Measurements from ENCODE around the gene MPV17.
A peak's percentile ranks its signal among the peaks of the same experiment; 100 is the strongest.
"Not testable (repeated sequence)": the region's sequence is repeated elsewhere in the genome, so short reads cannot be mapped to it uniquely, and the experiment has no call there.

The MPV17 gene, protein sequence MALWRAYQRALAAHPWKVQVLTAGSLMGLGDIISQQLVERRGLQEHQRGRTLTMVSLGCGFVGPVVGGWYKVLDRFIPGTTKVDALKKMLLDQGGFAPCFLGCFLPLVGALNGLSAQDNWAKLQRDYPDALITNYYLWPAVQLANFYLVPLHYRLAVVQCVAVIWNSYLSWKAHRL

DNA sequence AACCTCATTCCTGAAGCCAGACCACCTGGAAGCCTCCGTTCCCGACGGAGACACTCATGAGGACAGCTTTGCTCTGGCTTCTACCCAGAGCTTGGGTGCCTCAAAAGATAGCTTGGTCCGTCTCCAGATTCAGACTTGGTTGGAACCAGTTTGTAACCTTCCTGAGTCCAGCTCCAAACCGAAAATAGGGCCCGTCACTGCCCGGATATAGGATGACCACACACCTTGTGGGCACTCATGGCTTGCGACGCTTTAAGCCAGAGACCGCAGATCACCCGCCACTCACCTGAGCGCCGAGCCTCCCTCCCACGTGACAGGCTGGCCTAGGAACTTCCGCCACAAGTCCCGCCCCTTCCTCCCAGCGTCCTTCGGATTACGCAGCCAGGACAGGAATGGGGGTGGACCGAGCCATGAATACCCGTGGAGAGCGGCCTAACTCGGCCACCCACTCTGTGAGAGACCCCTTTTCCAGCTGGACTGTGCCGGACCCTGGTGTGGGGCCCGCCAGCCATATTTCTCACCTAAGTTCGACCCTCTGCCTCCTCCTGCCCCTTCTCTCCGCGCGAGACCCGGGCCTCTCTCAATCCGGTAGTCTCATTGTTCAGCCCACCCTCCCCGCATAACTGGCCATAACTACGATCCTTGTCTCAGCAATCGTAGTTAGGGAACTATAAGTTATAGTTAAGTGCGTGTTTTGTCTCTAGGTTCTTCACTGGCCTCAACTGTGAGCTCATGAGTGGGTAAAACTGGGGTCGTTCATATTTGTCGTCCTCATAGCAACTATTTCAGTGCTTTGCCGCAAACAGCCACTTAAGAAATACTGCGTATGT is at the start of gene MPV17:
MPV17 (minus strand) TSS at position 332 of the 830 bp plus-strand sequence. CDS start 580 bp downstream, outside the sequence.
- DNase-seq, result peak; percentile 92

DNA sequence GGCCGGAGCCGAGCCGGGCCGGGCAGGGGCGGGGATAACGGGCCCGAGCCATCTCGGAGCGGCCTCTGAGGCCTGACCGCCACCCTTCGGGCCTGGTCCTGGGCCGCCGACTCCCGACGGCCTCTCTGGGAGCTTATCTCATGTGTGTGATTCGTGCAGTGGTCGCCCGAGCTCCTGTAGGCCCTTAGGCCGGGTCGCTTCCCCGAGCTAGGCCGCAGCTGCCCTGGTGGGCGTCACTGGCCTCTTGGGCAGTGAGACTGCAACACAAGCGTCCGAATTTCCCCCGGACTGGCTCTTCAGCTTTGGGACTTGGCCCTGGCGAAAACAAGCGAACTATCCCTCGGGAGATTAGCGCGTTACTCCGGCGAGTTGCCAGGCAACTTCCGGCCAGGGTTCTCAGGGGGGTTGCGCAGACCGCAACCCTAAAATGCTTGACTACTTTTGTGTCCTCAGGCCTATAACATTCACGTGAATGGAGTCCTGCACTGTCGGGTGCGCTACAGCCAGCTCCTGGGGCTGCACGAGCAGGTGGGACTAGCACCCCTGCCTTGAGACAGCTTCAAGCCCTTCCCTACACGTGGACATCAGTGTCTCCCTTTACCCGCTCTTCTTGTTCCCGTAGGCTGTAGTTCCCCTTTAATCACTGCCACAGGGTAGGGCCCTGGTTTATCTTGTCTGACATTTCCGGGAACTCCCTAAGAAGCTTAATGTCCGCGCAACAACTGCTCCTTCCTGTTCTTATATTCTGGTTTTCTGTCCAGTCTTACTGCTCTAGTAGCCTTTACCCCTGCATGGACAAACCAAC is 48.1 kb upstream of the MPV17 start:
- peak; percentile 53 for DNase-seq

DNA sequence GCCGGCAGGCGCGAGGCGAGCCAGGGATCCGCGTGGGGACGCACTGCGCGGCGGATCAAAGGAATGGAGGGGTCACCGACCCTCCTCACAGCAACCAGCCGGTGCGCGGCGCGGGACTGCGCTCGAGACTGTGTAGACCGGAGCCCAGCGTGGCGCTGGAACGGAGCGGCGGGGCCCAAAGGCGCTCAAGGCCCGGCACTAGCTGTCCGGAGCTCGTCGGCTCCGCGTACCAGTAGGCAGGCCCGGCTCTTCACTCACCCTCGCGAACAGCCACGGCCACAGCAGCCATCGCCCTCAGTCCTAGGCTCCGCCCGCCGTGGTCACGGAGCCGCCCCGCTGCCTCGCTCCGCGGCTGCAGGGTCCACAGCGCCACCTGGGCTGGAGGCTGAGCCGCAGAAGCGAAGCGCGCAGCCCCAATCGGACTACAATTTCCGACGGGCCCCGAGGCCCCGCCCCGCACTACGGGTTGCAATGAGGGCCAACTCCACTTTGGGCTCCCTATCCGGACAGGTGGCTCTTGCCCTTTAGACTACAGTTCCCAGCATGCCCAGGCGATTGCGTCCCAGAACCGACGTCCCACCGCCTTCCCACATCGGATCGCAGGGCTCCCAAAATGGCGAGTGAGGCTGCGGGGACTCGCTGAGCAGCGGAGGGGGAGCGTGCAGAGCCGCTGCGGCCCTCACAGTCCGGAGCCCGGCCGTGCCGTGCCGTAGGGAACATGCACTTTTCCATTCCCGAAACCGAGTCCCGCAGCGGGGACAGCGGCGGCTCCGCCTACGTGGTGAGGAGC is 47.3 kb upstream of the MPV17 start, which contains the start of the genes EIF2B4 and SNX17:
EIF2B4 (minus strand) TSS at position 313 of the 790 bp plus-strand sequence; CDS start at position 289, 24 bp downstream.
SNX17 (plus strand) TSS at position 591 of the 790 bp plus-strand sequence; CDS start at position 719, 128 bp downstream.
- peak; percentile 99 for DNase-seq

DNA sequence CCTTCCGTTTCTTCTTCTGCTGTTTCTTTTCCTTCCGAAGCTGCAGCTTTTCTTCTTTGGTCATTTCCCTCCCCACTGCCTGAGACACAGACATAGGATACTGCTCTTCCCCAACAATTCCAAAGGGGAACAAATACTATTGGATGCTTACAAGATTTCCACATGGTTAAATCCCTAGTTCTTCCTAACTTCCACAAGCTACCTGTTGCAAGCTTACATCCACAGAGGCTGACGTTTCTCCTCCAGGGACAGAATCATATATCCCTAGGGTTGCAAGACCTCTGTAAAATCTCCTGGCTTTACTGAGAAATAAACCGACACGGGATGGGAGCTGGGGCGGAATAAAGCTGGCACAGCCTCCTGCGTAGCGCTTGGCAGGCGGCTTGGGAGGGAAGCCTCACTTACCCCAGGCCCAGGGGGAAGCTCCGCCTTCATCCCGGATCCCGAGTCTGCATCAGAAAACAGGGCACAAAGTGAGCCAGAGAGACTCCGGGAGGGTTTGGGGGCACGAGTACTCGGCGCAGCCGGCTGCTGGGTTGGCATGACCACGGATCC is 46.7 kb upstream of the MPV17 start:
- DNase-seq, result no peak

DNA sequence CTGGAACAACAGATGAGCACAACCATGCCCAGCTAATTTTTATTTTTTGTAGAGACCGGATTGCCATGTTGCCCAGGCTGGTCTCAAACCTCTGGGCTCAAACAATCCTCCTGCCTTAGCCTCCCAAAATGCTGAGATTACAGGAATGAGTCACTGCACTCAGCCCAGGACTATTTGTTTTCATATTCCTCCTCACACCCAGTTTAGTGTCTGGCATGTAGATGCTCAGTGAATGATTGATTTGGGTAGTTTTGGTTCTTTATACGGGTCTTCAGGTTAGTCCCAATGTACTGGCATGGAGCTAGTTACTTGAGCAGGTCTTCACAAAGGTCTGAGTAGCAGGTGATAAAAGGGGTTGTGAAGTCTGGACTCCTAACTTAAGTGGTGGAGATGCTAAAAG is 41.0 kb upstream of the MPV17 start:
- DNase-seq, result no peak

DNA sequence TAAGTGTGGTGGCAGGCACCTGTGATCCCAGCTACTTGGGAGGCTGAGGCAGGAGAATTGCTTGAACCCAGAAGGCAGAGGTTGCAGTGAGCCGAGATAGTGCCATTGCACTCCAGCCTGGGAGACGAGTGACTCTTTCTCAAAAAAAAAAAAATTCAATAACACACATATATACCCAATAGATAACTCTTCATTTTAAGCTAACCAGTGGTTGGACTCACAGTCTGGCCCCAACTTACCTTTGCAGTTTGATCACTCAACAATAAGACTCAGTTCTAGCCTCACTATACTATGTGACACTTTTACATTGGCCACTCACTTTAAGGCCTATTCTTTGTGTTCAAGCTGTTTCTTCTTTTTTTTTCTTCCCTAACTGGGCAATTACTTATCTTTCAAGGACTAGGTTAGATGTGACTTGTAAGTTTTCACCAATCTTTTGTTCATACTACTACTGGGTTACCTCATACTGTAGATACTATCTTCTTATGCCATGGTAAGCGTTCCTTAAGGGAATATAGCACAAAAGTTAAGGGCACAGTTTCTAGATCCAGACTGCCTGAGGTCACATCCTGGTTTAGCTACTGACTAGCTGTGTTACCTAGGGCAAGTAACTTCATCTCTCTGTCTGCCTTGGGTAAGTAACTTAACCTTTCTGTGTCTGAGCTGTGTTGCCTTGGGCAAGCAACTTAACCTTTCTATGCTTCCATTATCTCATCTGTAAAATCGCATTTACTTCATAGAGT is 40.0 kb upstream of the MPV17 start:
- DNase-seq, result no peak

DNA sequence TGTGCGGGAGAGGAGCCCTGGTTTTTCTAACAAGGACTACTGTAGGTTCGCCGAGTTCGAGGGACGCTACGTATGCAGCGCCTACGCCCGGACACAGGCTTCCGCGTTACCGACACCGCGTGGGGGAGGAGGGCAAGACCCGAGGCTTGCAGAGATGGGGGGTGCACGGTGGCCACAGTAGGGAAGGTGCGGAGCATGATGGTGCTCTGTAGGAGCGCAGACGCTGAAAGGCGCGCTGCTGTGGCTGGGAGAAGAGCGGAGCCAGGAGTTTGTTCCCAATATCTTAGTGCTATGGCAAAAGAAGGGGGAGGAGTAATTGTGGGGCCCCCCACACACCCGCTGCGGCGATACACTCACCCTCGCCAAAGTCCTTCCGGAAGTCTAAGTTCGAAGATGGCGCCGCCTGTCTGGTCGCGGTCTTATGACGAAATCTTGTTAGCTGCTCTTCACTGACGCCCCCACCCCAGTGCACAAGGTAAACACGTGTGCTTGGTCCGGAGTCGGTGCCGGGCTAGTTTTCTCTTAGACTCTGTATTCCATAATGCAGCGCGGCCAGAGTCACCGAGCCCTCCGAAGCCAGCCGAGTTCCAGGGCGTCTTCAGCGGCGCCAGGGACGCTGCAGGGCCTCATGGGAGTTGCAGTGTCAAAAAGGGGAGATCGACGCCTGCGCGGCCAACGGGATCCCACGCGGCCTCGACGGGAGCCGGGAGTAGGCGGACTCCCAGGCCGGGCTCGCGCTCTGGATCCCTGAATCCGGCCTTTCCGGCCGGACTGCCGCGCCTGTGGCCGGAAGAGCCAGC is 33.7 kb upstream of the MPV17 start, which contains the start of gene GTF3C2:
GTF3C2 (minus strand) TSS at position 383 of the 800 bp plus-strand sequence. CDS start 13,210 bp downstream, outside the sequence.
- peak; percentile 94 for DNase-seq

DNA sequence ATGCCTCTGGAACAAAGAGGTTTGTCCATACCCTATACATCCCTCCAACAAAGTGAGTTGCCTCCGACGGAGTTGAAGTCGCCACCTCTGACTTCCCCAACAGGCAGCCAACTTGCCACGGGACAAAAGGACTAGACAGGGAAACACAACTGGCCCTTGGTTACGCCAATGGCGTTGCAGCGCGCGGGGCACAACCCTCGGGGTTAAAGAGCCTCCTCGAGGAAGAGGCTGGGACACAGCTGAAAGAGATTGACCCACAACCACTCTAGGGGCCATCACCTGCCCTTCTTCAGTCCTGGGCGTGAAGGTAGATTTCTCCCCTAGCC is 33.1 kb upstream of the MPV17 start:
- no peak for DNase-seq

DNA sequence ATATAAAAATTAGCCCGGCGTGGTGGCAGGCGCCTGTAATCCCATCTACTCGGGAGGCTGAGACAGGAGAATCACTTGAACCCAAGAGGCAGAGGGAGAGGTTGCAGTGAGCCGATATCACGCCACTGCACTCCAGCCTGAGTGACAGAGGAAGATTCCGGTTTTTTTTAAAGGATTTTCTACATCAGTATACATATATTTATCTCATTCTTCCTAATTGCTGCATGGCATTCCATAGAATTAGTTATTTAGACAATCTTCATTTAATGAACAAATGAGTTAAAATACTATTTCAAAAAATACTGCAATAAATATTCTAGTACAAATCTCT is 31.7 kb upstream of the MPV17 start:
- DNase-seq, result no peak

DNA sequence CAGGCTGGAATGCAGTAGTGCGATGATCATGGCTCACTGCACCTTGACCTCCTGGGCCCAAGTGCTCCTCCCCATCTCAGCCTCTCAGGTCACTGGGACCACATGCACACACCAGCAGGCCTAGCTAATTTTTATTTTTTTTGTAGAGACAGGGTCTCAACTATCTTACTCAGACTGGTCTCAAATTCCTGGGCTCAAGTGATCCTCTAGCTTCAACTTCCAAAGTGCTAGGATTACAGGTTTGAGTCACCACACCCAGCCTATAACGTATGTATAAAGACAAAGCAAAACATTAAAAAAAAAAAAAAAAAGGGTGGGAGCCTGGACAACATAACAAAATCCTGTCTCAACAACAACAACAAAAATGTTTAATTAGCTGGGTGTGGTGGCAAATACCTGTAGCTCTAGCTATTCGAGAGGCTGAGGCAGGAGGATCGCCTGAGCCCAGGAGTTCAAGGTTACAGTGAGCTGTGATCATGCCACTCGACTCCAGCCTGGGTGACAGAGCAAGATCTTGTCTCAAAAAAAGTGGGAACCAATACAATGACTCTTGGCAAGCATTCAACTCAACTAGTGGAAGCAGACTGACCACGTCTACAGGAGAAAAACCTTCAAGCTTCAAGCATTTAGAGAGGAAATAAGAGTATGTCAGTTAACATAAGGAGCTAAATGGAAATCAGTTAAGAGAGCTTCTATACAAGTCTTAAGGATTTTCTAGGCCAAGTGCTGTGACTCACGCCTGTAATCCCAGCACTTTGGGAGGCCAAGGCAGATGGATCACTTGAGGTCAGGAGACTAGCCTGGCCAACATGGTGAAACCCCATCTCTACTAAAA is 31.1 kb upstream of the MPV17 start:
- DNase-seq, result no peak

DNA sequence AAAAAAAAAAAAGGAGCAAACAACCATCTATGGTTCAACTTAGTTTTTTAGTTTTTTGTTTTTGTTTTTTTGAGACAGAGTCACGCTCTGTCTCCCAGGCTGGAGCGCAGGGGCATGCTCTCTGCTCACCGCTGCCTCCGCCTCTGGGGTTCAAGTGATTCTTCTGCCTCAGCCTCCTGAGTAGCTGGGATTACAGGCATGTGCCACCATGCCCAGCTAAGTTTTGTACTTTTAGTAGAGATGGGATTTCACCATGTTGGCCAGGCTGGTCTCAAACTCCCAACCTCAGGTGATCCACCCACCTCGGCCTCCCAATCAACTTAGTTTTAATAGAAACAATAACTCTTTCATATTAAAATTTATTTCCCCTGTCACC is 30.5 kb upstream of the MPV17 start:
- DNase-seq, result not testable (repeated sequence)

DNA sequence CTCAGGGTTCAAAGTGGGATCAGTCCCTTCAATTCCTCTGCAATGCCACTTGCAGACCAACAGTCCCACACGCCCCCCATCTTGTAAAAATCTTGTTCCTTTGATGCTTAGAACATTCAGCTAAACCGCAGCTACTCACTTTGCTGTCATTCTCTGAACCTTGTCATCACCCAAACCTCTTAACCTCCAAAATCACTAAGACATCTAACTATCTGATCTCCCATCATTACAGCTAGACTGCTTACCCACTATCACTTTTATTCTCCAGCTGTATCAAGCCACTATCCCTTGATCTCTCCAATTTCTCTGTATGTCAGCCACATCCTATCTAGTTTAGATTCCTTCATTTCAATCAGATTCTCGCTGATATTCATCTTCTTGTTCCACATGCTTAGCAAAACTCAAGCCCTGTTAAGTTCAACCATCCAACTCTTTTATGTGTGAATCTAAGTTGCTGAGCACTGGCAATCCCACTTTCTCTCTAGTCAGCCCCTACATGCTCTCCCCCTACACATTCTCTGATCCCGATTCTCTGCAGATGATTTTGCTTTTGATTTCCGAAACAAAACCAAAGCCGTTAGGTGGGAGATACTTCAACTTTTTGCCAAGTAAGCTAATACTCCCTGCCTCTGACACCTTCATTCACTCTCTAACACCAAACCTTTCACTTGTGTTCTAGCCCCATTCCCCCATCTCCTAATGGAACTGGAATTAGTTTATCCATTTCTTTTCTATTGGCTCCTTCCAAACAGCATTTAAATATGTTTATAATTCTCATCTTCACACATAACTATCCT is 29.1 kb upstream of the MPV17 start:
- DNase-seq, result no peak

DNA sequence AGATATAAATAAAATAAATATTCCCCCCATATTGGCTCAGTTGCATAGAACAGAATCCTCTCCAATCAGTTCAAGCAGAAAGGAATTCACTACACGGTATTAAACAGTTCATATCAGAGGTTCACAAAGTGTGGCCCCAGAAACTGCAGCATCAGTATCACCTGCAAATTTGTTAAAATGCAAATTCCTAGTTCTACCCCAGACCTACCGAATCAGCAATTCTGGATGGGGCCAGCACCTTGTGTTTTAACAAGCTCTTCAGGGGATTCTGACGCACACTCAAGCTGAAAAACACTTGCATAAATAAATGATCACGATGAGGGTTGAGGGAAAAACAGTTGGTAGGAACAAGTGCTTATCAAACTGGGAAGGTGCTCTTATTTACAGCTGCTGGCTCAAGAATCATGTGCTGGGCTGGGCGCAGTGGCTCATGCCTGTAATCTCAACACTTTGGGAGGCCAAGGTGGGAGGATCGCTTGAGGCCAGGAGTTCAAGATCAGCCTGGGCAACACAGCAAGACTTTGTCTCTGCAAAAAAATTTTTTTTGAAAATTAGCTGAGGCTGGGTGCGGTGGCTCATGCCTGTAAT is 27.3 kb upstream of the MPV17 start:
- no peak for DNase-seq

DNA sequence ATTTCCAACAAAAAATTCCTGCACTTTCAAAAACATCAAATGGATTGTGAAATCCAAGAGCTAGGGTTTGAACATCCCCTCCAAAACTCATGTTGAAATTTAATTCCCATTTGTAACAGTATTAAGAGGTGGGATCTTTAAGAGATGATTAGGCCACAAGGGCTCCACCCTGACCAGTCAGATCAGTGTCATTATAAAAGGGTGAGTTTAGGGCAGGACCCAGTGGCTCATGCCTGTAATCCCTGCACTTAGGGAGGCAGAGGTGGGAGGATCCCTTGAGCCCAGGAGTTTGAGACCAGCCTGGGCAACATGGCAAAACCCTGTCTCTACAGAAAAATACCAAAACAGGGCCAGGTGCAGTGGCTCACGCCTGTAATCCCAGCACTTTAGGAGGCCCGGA is 24.7 kb upstream of the MPV17 start:
- DNase-seq, result no peak

DNA sequence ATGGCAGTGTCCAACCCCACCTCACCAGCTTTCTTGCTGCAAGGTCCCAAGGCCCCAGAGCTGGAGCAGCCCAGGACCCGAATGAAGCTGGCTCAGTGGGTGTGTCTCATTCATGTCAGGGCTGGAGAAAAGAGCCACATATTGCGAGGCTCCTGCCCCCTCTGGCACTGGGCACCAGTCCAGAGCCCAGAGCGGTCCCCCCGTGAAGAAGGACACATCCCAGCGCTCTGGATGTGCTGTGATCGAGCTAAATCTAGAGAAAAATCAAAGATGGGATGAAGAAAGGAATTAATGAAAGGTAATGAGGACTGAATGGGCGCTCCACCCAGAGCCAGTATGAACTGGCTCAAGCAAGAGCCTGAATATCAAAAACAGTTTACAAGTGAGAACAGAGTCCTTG is 13.3 kb upstream of the MPV17 start:
- no peak for DNase-seq

DNA sequence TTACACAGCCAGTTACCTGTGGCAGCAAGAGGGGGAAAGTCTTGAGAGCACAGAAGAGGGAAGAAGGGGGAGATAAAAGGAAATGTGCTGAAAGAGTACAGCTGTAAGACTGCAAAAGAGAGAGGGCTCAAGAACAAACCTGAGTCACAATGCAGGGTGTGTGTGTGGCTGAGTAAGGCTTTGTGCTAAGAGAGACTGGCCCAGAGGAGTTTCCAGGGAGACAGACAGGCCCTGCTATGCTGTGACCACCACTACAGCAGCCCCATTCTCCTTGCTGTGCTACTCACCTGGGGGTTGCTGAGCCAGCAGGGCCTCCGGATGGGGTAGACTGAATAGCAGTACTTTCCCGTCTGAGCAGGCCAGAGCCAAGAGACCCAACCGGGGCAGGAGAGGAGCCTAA is 12.4 kb upstream of the MPV17 start:
- DNase-seq, result no peak

DNA sequence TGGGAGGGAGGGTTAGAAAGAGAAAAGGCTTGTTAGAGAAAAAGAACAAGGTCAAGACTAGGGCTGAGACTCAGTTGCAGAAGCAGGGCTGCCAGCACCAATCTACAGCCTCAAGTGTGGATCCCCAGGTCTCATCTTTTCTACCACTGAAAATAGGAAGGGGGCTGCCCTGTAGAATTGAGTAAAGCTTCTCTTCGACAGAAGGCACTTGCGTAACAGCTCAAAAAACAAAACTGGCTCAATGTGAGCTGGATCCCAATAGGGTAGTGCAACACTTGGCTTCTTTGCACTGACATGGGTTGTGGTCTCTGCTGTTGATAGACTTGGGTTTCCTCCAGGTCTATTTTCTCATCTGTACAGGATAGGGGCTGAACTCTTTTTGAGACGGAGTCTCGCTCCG is 1.8 kb upstream of the MPV17 start:
- DNase-seq, result no peak

DNA sequence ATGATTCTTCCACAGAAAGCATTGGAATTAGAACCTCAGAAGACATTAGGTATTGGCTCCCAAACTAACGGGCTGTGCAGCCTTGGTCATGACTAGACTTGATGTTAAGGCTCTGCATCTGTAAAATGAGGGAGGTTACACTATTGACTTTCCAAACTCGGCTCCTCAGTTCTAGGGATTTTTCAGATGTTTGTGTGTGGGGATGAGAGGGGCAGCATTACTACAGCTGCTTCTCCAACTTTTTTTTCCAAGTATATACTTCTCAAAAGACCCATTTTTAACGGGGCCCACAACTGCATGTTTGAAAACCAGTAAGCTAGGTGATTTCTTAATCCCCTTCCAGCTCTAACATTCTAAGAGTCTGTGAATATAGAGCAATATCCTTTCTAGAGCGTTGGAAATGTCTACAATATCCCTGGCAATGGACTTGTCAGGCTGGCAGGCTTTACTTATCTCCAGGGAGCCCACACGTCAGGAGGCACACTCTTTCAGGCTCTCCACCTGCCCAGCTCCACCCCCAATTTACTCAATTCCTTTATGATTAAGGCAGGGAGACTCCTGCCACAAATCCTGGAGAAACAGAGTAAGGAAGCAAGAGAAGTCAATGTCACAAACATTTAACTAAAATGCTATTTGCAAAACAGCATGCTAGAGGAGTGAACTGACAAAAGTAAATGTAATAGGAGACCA is 844 bp upstream of the MPV17 start:
- DNase-seq, result no peak

Data from stimulated activated CD8-positive, alpha-beta memory T cell treated with anti-CD3 and anti-CD28 coated beads, Interleukin-4, amount 100 ng/mL, for 48 hours (primary cell).